OCI-LY3 (cell line): ENCODE results near the gene C18orf63.

ENCODE experiments used
- EZH2phosphoT487 ChIP-seq: fragments of 200-600 bp; shearing (Covaris generic); IDR thresholded peaks from 2 replicates; pipeline ENCODE4 v1.6.1; 2018; ENCODE audit warnings: antibody characterized with exemption, mixed run types, low read depth
- TF ChIP-seq, protein P1 (sequence below): fragments of 200-600, 300-600 bp; sonication (generic); IDR thresholded peaks from 2 replicates; pipeline ENCODE4 v1.5.1; 2014; ENCODE audit warnings: antibody characterized with exemption, low read length, low read depth

DNA sequence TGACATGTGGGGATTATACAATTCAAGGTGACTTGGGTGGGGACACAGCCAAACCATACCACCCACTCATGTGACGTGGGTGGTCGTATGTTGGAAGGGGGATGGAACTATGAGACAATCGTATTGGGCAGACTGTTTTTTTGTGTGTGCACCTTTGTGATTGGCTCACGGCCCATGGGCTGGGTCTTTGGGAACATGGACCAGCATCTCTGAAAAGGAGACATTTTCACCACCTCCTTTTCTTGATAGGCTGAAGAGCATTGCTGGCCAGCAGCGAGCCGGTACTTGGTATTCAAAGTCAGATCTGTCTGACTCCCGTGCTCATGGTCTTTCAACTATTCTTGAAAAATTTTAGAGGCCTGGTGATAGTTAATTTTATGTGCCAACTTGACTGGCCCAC lies 79.4 kb downstream of the C18orf63 start:
- TF ChIP-seq, protein P1, sequence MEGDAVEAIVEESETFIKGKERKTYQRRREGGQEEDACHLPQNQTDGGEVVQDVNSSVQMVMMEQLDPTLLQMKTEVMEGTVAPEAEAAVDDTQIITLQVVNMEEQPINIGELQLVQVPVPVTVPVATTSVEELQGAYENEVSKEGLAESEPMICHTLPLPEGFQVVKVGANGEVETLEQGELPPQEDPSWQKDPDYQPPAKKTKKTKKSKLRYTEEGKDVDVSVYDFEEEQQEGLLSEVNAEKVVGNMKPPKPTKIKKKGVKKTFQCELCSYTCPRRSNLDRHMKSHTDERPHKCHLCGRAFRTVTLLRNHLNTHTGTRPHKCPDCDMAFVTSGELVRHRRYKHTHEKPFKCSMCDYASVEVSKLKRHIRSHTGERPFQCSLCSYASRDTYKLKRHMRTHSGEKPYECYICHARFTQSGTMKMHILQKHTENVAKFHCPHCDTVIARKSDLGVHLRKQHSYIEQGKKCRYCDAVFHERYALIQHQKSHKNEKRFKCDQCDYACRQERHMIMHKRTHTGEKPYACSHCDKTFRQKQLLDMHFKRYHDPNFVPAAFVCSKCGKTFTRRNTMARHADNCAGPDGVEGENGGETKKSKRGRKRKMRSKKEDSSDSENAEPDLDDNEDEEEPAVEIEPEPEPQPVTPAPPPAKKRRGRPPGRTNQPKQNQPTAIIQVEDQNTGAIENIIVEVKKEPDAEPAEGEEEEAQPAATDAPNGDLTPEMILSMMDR: no peak
- TF ChIP-seq EZH2phosphoT487: no peak
